ENCODE data around the gene HRH1. TPM values are rescaled to one million over a fixed set of nuclear protein-coding genes. Genes with fewer than 3 reads are reported as not detected.

Gene HRH1
- polyA plus RNA-seq, 1 donor (not counting 4 experiments of a cell fraction or from before 2014, with no cell fraction given), result 13.9 TPM

GRCh38 chr3:11246663-11246970 is 92.3 kb downstream of the HRH1 start:
- Histone ChIP-seq H3K27ac (ENCODE audit: control insufficient read depth, insufficient read depth, low read length) (peak overlapping the region; percentile 73), H3K9ac (ENCODE audit: control insufficient read depth, extremely low read depth, insufficient read depth, low read length) (no peak overlapping the region), H2AFZ (ENCODE audit: control insufficient read depth, low read length) (no peak overlapping the region), H3K4me2 (ENCODE audit: control insufficient read depth, extremely low read depth, insufficient read depth, low read depth, low read length) (peak overlapping the region; percentile 56), H3K36me3 (ENCODE audit: control insufficient read depth in 2 of 2, extremely low read depth in 1 of 2, insufficient read depth in 2 of 2, low read length in 2 of 2) (peaks cover 2 to 8% of the 10 kb centered on the region in 2 experiments), H3K4me1 (ENCODE audit: control insufficient read depth, extremely low read depth, insufficient read depth, low read length) (peaks cover 27% of the 10 kb centered on the region), H3K9me3 (ENCODE audit: control insufficient read depth, low read depth, low read length) (no peaks in the 10 kb centered on the region), H3K9me1 (ENCODE audit: control insufficient read depth, extremely low read depth, insufficient read depth, low read length) (peaks cover 5% of the 10 kb centered on the region), H3K4me3 (ENCODE audit: control insufficient read depth in 2 of 3, extremely low read depth in 1 of 3, insufficient read depth in 2 of 3, low read depth in 1 of 3, low read length in 3 of 3) (no peak overlapping the region), H3K79me2 (ENCODE audit: control insufficient read depth, insufficient read depth, low read length) (peaks cover 26% of the 10 kb centered on the region), H3K27me3 (ENCODE audit: control insufficient read depth, extremely low read depth, insufficient read depth, low read length) (no peaks in the 10 kb centered on the region), H4K20me1 (ENCODE audit: control insufficient read depth, extremely low read depth, insufficient read depth, low read length) (no peaks in the 10 kb centered on the region)
- no peak for TF ChIP-seq EZH2 (IDR thresholded peaks at IDR 0.05; ENCODE audit: low read length)
- no peak for TF ChIP-seq CTCF (optimal IDR thresholded peaks at IDR 0.05 in 1 of 3, IDR thresholded peaks at IDR 0.05 in 1 of 3, conservative IDR thresholded peaks at IDR 0.05 in 1 of 3; ENCODE audit: extremely low read depth in 1 of 3, insufficient read depth in 2 of 3, low read length in 3 of 3)
- no peak for DNase-seq (ENCODE audit: low read depth, low spot score)
- no peak for FAIRE-seq
- dilution Hi-C loops (cut with MboI; ENCODE audit: extremely low pct_ligation_motif_present, low sequenced_read_pairs), result no loop called here

- Histone ChIP-seq H3K79me2 (ENCODE audit: control insufficient read depth, insufficient read depth, low read length) (peaks cover 28% of the 10 kb centered on the region), H3K9me1 (ENCODE audit: control insufficient read depth, extremely low read depth, insufficient read depth, low read length) (peaks cover 5% of the 10 kb centered on the region), H3K4me2 (ENCODE audit: control insufficient read depth, extremely low read depth, insufficient read depth, low read depth, low read length) (no peak overlapping the region), H3K9me3 (ENCODE audit: control insufficient read depth, low read depth, low read length) (no peaks in the 10 kb centered on the region), H3K27me3 (ENCODE audit: control insufficient read depth, extremely low read depth, insufficient read depth, low read length) (no peaks in the 10 kb centered on the region), H3K4me1 (ENCODE audit: control insufficient read depth, extremely low read depth, insufficient read depth, low read length) (peaks cover 31% of the 10 kb centered on the region), H2AFZ (ENCODE audit: control insufficient read depth, low read length) (no peak overlapping the region), H3K4me3 (ENCODE audit: control insufficient read depth in 2 of 3, extremely low read depth in 1 of 3, insufficient read depth in 2 of 3, low read depth in 1 of 3, low read length in 3 of 3) (no peak overlapping the region), H3K9ac (ENCODE audit: control insufficient read depth, extremely low read depth, insufficient read depth, low read length) (no peak overlapping the region), H3K36me3 (ENCODE audit: control insufficient read depth in 2 of 2, extremely low read depth in 1 of 2, insufficient read depth in 2 of 2, low read length in 2 of 2) (peaks cover 2 to 14% of the 10 kb centered on the region in 2 experiments), H4K20me1 (ENCODE audit: control insufficient read depth, extremely low read depth, insufficient read depth, low read length) (no peaks in the 10 kb centered on the region), H3K27ac (ENCODE audit: control insufficient read depth, insufficient read depth, low read length) (no peak overlapping the region)
- no peak for DNase-seq (ENCODE audit: low read depth, low spot score)
- dilution Hi-C loops (cut with MboI; ENCODE audit: extremely low pct_ligation_motif_present, low sequenced_read_pairs), result no loop called here
- no peak for FAIRE-seq
- no peak for TF ChIP-seq EZH2 (IDR thresholded peaks at IDR 0.05; ENCODE audit: low read length)
- TF ChIP-seq CTCF (optimal IDR thresholded peaks at IDR 0.05 in 1 of 3, IDR thresholded peaks at IDR 0.05 in 1 of 3, conservative IDR thresholded peaks at IDR 0.05 in 1 of 3; ENCODE audit: extremely low read depth in 1 of 3, insufficient read depth in 2 of 3, low read length in 3 of 3), result no peak
Measured at GRCh38 chr3:11247362-11247761, 93.1 kb downstream of the HRH1 start.

All from keratinocyte (primary cell).